ENCODE data around the gene NOL4L. TPM values are rescaled to one million over a fixed set of nuclear protein-coding genes. Genes with fewer than 3 reads are reported as not detected.
"Not testable (repeated sequence)": the region's sequence is repeated elsewhere in the genome, so short reads cannot be mapped to it uniquely, and the experiment has no call there.

The NOL4L gene
- total and polyA plus RNA-seq, 2 experiments from 2014 or later, result 38.8 to 39.2 TPM

- Histone ChIP-seq H3K79me2 (replicated peaks; ENCODE audit: insufficient read depth) (no peaks in the 10 kb centered on the region; the same call in 1 of the 2 replicates), H3K9me2 (ENCODE audit: insufficient read depth) (no peaks in the 10 kb centered on the region), H3K36me3 (ENCODE audit: insufficient read depth) (no peaks in the 10 kb centered on the region; the same call in 1 of the 2 replicates), H2AFZ (no peak overlapping the region), H3K4me2 (no peak overlapping the region), H3K27ac (ENCODE audit: low read depth) (no peak overlapping the region), H3K4me3 (no peak overlapping the region), H3F3A (replicated peaks; ENCODE audit: low read depth) (peaks cover 22% of the 10 kb centered on the region), H3K27me3 (ENCODE audit: insufficient read depth) (peaks cover 15% of the 10 kb centered on the region), H3K4me1 (ENCODE audit: insufficient read depth) (peaks cover 37% of the 10 kb centered on the region), H4K20me1 (replicated peaks; ENCODE audit: insufficient read depth) (no peaks in the 10 kb centered on the region)
- Mint-ChIP-seq H3K27ac (no peak overlapping the region), H3K27me3 (ENCODE audit: insufficient read depth, low read depth, poor library complexity) (peaks cover 12% of the 10 kb centered on the region), H3K4me3 (no peak overlapping the region), H3K36me3 (ENCODE audit: low read depth) (no peaks in the 10 kb centered on the region), H3K4me1 (peaks cover 17% of the 10 kb centered on the region), H3K9me3 (no peaks in the 10 kb centered on the region)
- no peak for TF ChIP-seq STAT1 (IDR thresholded peaks at IDR 0.05; ENCODE audit: unreplicated experiment)
- TF ChIP-seq CREB1 (CRISPR knock-in tag; IDR thresholded peaks at IDR 0.05; ENCODE audit: low read depth), result no peak
- no peak for TF ChIP-seq POLR2AphosphoS5 (IDR thresholded peaks at IDR 0.05; ENCODE audit: low read depth)
- TF ChIP-seq, protein P1, sequence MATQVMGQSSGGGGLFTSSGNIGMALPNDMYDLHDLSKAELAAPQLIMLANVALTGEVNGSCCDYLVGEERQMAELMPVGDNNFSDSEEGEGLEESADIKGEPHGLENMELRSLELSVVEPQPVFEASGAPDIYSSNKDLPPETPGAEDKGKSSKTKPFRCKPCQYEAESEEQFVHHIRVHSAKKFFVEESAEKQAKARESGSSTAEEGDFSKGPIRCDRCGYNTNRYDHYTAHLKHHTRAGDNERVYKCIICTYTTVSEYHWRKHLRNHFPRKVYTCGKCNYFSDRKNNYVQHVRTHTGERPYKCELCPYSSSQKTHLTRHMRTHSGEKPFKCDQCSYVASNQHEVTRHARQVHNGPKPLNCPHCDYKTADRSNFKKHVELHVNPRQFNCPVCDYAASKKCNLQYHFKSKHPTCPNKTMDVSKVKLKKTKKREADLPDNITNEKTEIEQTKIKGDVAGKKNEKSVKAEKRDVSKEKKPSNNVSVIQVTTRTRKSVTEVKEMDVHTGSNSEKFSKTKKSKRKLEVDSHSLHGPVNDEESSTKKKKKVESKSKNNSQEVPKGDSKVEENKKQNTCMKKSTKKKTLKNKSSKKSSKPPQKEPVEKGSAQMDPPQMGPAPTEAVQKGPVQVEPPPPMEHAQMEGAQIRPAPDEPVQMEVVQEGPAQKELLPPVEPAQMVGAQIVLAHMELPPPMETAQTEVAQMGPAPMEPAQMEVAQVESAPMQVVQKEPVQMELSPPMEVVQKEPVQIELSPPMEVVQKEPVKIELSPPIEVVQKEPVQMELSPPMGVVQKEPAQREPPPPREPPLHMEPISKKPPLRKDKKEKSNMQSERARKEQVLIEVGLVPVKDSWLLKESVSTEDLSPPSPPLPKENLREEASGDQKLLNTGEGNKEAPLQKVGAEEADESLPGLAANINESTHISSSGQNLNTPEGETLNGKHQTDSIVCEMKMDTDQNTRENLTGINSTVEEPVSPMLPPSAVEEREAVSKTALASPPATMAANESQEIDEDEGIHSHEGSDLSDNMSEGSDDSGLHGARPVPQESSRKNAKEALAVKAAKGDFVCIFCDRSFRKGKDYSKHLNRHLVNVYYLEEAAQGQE (IDR thresholded peaks at IDR 0.05; ENCODE audit: unreplicated experiment), result no peak
- TF ChIP-seq, protein P2, sequence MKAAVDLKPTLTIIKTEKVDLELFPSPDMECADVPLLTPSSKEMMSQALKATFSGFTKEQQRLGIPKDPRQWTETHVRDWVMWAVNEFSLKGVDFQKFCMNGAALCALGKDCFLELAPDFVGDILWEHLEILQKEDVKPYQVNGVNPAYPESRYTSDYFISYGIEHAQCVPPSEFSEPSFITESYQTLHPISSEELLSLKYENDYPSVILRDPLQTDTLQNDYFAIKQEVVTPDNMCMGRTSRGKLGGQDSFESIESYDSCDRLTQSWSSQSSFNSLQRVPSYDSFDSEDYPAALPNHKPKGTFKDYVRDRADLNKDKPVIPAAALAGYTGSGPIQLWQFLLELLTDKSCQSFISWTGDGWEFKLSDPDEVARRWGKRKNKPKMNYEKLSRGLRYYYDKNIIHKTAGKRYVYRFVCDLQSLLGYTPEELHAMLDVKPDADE (IDR thresholded peaks at IDR 0.05), result no peak
- no peak for TF ChIP-seq EZH2 (IDR thresholded peaks at IDR 0.05; ENCODE audit: low read depth, unreplicated experiment)
- ATAC-seq (no peak), DNase-seq (ENCODE audit: low spot score) (no peak)
These were observed 6.2 kb downstream of the NOL4L start for GRCh38 chr20:32578840-32579390.

DNA sequence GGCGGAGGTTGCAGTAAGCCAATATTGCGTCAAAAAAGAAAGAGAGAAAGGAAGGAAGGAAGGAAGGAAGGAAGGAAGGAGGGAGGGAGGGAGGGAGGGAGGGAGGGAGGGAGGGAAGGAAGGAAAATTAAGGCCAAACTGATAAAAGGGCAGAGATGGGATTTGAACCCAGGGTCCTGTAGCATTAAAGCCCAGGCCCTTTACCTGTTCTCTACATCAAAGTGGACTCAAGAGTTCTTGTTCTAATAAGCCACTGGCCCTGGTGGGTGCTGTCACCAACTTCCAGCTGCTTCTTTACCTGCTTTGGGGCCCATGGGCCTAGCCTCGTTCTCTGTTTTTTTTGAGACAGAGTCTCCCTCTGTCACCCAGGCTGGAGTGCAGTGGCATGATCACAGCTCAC, 7.1 kb downstream of the NOL4L start:
- not testable (repeated sequence) for DNase-seq (ENCODE audit: low spot score); H3K9me2 ChIP-seq (ENCODE audit: insufficient read depth); H3K27ac Mint-ChIP-seq; H3K27ac ChIP-seq (ENCODE audit: low read depth); H3K79me2 ChIP-seq (replicated peaks; ENCODE audit: insufficient read depth); H2AFZ ChIP-seq; H3K4me3 Mint-ChIP-seq; H4K20me1 ChIP-seq (replicated peaks; ENCODE audit: insufficient read depth); H3K4me3 ChIP-seq; ATAC-seq; H3K4me2 ChIP-seq; H3K9me3 Mint-ChIP-seq; H3K36me3 Mint-ChIP-seq (ENCODE audit: low read depth); H3K36me3 ChIP-seq (ENCODE audit: insufficient read depth)
- peaks cover 14% of the 10 kb centered on the region for H3K27me3 ChIP-seq (ENCODE audit: insufficient read depth)
- H3K4me1 Mint-ChIP-seq, result peaks cover 17% of the 10 kb centered on the region
- peaks cover 13% of the 10 kb centered on the region for H3K27me3 Mint-ChIP-seq (ENCODE audit: insufficient read depth, low read depth, poor library complexity)
- H3K4me1 ChIP-seq (ENCODE audit: insufficient read depth), result peaks cover 37% of the 10 kb centered on the region
- H3F3A ChIP-seq (replicated peaks; ENCODE audit: low read depth), result peaks cover 25% of the 10 kb centered on the region

Data from GM23338 (cell line).